K562 (cell line): ENCODE data around the gene SERTAD1. TPM values are rescaled to one million over a fixed set of nuclear protein-coding genes. Genes with fewer than 3 reads are reported as not detected.

Experiments
- CCNT2 ChIP-seq: IDR thresholded peaks from 2 replicates; pipeline ENCODE4 v1.6.1; 2011; ENCODE audit warnings: borderline replicate concordance, low read depth, mild to moderate bottlenecking, moderate library complexity, mixed read lengths, low read length; ENCODE audit not compliant: insufficient read length; ENCODE audit errors: extremely low read depth
- CXXC5 ChIP-seq: fragments of 250-450 bp; sonication (Bioruptor Pico); IDR thresholded peaks from 2 replicates; pipeline ENCODE4 v1.8.0; 2022; ENCODE audit warnings: inconsistent platforms, mild to moderate bottlenecking, moderate library complexity
- JUND ChIP-seq, 2 experiments: IDR thresholded peaks; 2 replicates in 1 of 2; 3 replicates in 1 of 2; pipeline ENCODE4 v1.6.1; 2011; ENCODE audit warnings: borderline replicate concordance in 2 of 2, low read depth in 2 of 2, low read length in 2 of 2, improper control_type of control experiment in 1 of 2, missing biosample characterization in 1 of 2, missing genetic modification characterization in 1 of 2, missing genetic modification reagents in 1 of 2
- MEF2D ChIP-seq: conservative IDR thresholded peaks from 2 replicates; pipeline ENCODE4 v1.6.1; 2016; ENCODE audit warnings: low read depth, missing genetic modification characterization, missing compliant biosample characterization
- MITF ChIP-seq: IDR thresholded peaks from 2 replicates; pipeline ENCODE4 v1.6.1; 2014; ENCODE audit warnings: antibody characterized with exemption
- MYBL2 ChIP-seq, 2 experiments: fragments of 450-650 bp in 1 of 2; sonication (generic) in 1 of 2; formaldehyde crosslinking in 1 of 2; IDR thresholded peaks; 2 replicates each; pipeline versions ENCODE4 v1.6.1 to v1.8.1; 2017 to 2022; ENCODE audit warnings: borderline replicate concordance in 1 of 2, inconsistent platforms in 1 of 2, low read depth in 1 of 2, mild to moderate bottlenecking in 1 of 2, missing genetic modification reagents in 1 of 2, moderate library complexity in 1 of 2
- NONO ChIP-seq, 2 experiments: fragments of 200-400 bp in 1 of 2; fragments of 450-650 bp in 1 of 2; formaldehyde crosslinking in 1 of 2; IDR thresholded peaks; 2 replicates each; pipeline ENCODE4 v1.6.1; 2017; ENCODE audit warnings: low read depth in 2 of 2, mild to moderate bottlenecking in 2 of 2, moderate library complexity in 2 of 2, low read length in 1 of 2
- SOX6 ChIP-seq: fragments of 450-650 bp; IDR thresholded peaks from 2 replicates; pipeline ENCODE4 v1.6.1; 2014; ENCODE audit warnings: mild to moderate bottlenecking
- TRIM24 ChIP-seq, 2 experiments: fragments of 450-650 bp; IDR thresholded peaks; 2 replicates each; pipeline ENCODE4 v1.6.1; 2016
- ZBTB49 ChIP-seq: sonication (generic); formaldehyde crosslinking; IDR thresholded peaks from 2 replicates; pipeline ENCODE4 v1.8.0; 2022; ENCODE audit warnings: missing genetic modification reagents, mild to moderate bottlenecking, borderline replicate concordance
- ZNF239 ChIP-seq: fragments of 250-450 bp; sonication (Bioruptor Pico); IDR thresholded peaks from 2 replicates; pipeline ENCODE4 v1.4.0; 2020; ENCODE audit warnings: mild to moderate bottlenecking
- ZNF24 ChIP-seq: fragments of 450-650 bp; IDR thresholded peaks from 2 replicates; pipeline ENCODE4 v1.6.1; 2016
- polyA plus RNA-seq, 8 experiments: library from polyadenylated mRNA; depleted of rRNA in 4 of 8; stranded (reverse) in 5 of 8; unstranded in 3 of 8; fragments of >200 nt; fragmentation: Nextera tagmentation in 2 of 8; fragmentation: Illumina TruSeq in 1 of 8; extraction: Ambion mirVana in 2 of 8; extraction: Trizol in 1 of 8; gene quantifications; 2 replicates each; pipeline versions ENCODE4 v1.2.1 to v1.2.3, GENCODE V29; 2011 to 2014; ENCODE audit warnings: inconsistent platforms in 1 of 8, missing spikeins in 1 of 8
- total RNA-seq, 7 experiments: library from RNA; depleted of rRNA in 6 of 7; stranded (reverse); fragments of >200 nt in 6 of 7; fragmentation: Illumina TruSeq in 2 of 7; extraction: Trizol in 2 of 7; gene quantifications; 2 replicates each; pipeline versions ENCODE4 v1.2.1 to v1.2.3, GENCODE V29; 2011 to 2021; ENCODE audit warnings: low replicate concordance in 1 of 7
- TF ChIP-seq, protein P1 (sequence below), 2 experiments: fragments of 450-650 bp; IDR thresholded peaks; 2 replicates each; pipeline ENCODE4 v1.6.1; 2018; ENCODE audit warnings: mild to moderate bottlenecking in 2 of 2, low read depth in 1 of 2; ENCODE audit not compliant: partially characterized antibody in 2 of 2
- TF ChIP-seq, protein P2 (sequence below): sonication (generic); formaldehyde crosslinking; IDR thresholded peaks from 2 replicates; pipeline ENCODE4 v1.9.0; 2022; ENCODE audit warnings: mild to moderate bottlenecking, missing genetic modification reagents
- TF ChIP-seq, protein P3 (sequence below): sonication (generic); formaldehyde crosslinking; IDR thresholded peaks from 2 replicates; pipeline ENCODE4 v1.8.0; 2022; ENCODE audit warnings: missing genetic modification reagents, mild to moderate bottlenecking, borderline replicate concordance

The SERTAD1 gene
- total and polyA plus RNA-seq, 9 of the 15 experiments (the other 6 are each of a cell fraction or from before 2014, with no cell fraction given) = 0.15 to 8.7 (median 4.9) TPM

- TF ChIP-seq ZNF239 (CRISPR knock-in tag) = no peak
- TF ChIP-seq MEF2D (tag) = no peak
- TF ChIP-seq MITF = peak; percentile 35
- peak; percentile 84 for TF ChIP-seq CXXC5
- peak; percentile 73; the same call in 1 of the 2 replicates for TF ChIP-seq ZNF24
- TF ChIP-seq ZBTB49 (CRISPR knock-in tag) = no peak
- TF ChIP-seq, protein P1, sequence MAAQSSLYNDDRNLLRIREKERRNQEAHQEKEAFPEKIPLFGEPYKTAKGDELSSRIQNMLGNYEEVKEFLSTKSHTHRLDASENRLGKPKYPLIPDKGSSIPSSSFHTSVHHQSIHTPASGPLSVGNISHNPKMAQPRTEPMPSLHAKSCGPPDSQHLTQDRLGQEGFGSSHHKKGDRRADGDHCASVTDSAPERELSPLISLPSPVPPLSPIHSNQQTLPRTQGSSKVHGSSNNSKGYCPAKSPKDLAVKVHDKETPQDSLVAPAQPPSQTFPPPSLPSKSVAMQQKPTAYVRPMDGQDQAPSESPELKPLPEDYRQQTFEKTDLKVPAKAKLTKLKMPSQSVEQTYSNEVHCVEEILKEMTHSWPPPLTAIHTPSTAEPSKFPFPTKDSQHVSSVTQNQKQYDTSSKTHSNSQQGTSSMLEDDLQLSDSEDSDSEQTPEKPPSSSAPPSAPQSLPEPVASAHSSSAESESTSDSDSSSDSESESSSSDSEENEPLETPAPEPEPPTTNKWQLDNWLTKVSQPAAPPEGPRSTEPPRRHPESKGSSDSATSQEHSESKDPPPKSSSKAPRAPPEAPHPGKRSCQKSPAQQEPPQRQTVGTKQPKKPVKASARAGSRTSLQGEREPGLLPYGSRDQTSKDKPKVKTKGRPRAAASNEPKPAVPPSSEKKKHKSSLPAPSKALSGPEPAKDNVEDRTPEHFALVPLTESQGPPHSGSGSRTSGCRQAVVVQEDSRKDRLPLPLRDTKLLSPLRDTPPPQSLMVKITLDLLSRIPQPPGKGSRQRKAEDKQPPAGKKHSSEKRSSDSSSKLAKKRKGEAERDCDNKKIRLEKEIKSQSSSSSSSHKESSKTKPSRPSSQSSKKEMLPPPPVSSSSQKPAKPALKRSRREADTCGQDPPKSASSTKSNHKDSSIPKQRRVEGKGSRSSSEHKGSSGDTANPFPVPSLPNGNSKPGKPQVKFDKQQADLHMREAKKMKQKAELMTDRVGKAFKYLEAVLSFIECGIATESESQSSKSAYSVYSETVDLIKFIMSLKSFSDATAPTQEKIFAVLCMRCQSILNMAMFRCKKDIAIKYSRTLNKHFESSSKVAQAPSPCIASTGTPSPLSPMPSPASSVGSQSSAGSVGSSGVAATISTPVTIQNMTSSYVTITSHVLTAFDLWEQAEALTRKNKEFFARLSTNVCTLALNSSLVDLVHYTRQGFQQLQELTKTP (IDR thresholded peaks at IDR 0.05; ENCODE audit: low read depth in 1 of 2, partially characterized antibody in 2 of 2) = peak; percentile 26 to 59
- no peak for TF ChIP-seq MYBL2 (IDR thresholded peaks at IDR 0.05; ENCODE audit: low read depth)
- TF ChIP-seq MYBL2 (CRISPR knock-in tag; IDR thresholded peaks at IDR 0.05; ENCODE audit: borderline replicate concordance) = no peak
- peak; percentile 91 for TF ChIP-seq CCNT2
- TF ChIP-seq, protein P2, sequence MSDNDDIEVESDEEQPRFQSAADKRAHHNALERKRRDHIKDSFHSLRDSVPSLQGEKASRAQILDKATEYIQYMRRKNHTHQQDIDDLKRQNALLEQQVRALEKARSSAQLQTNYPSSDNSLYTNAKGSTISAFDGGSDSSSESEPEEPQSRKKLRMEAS (CRISPR knock-in tag) = peak; percentile 32; the same call in 1 of the 2 replicates
- TF ChIP-seq NONO (IDR thresholded peaks at IDR 0.05; ENCODE audit: low read depth in 2 of 2, low read length in 1 of 2) = peak in 1 of 2 experiments; percentile 14; a peak in 1 of 4 replicates
- TF ChIP-seq TRIM24 (IDR thresholded peaks at IDR 0.05) = peak; percentile 88 to 94
- TF ChIP-seq JUND (IDR thresholded peaks at IDR 0.05; ENCODE audit: borderline replicate concordance, low read depth, low read length) = peak; percentile 89
- TF ChIP-seq JUND (tag; IDR thresholded peaks at IDR 0.05; ENCODE audit: borderline replicate concordance, low read depth, low read length) = peak; percentile 94
- peak; percentile 89 for TF ChIP-seq SOX6
- TF ChIP-seq, protein P3, sequence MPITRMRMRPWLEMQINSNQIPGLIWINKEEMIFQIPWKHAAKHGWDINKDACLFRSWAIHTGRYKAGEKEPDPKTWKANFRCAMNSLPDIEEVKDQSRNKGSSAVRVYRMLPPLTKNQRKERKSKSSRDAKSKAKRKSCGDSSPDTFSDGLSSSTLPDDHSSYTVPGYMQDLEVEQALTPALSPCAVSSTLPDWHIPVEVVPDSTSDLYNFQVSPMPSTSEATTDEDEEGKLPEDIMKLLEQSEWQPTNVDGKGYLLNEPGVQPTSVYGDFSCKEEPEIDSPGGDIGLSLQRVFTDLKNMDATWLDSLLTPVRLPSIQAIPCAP (CRISPR knock-in tag) = no peak
These were observed 38.5 kb upstream of the SERTAD1 start (continued) for GRCh38 chr19:40464059-40465024.
